Gastrocnemius medialis (tissue), 4 donors: ENCODE data around the gene ZSCAN21.

Experiments
- CTCF ChIP-seq, 5 experiments: fragments of 450-650 bp in 3 of 5; fragments of 200-600 bp in 2 of 5; sonication (generic) in 2 of 5; IDR thresholded peaks in 4 of 5; conservative IDR thresholded peaks in 1 of 5; 1 replicate in 4 of 5; 2 replicates in 1 of 5; pipeline ENCODE4 v1.5.1; 2016 to 2019; ENCODE audit warnings: antibody characterized with exemption in 5 of 5, mild to moderate bottlenecking in 3 of 5, moderate library complexity in 3 of 5
- POLR2A ChIP-seq, 2 donors: fragments of 450-650 bp; IDR thresholded peaks; one replicate each; pipeline ENCODE4 v1.6.1; 2017; ENCODE audit warnings: antibody characterized with exemption in 2 of 2, mild to moderate bottlenecking in 2 of 2, moderate library complexity in 2 of 2

GRCh38 chr7:100093054-100093453 lies 43.5 kb downstream of the ZSCAN21 start:
- TF ChIP-seq CTCF (IDR thresholded peaks at IDR 0.05 in 4 of 5, conservative IDR thresholded peaks at IDR 0.05 in 1 of 5) (no peak), POLR2A (IDR thresholded peaks at IDR 0.05) (no peak)
